Right ventricle myocardium superior (tissue), 1 donor: ENCODE measurements around the gene TAS2R41. TPM values are rescaled to one million over a fixed set of nuclear protein-coding genes. Genes with fewer than 3 reads are reported as not detected.

ENCODE experiments used
- ATAC-seq: fragments of 200-7000 bp; cut with Tn5 transposase; one replicate; pipeline ENCODE4 v1.9.1; 2020; ENCODE audit warnings: mild to moderate bottlenecking; ENCODE audit not compliant: poor library complexity
- DNase-seq: peaks from one replicate; pipeline ENCODE4 v3.0.0-alpha.2; 2020
- intact Hi-C: fragments of 100-400 bp; cut with DNase I; formaldehyde crosslinking; loops from one replicate; pipeline ENCODE4 v1.11.2; 2022
- long read RNA-seq: library from polyadenylated mRNA; unstranded; transcript quantifications from one replicate; pipeline ENCODE4 v2.0.0, GENCODE V29; 2021
- total RNA-seq: library from RNA; stranded (reverse); fragmentation: NEBNext Ultra II Directional; extraction: Animal tissue kit (Norgen Biotek cat#: 25700); gene quantifications from one replicate; pipeline ENCODE4 v1.2.1, GENCODE V29; 2021
- donor health status: DM: no; HTN: yes; CAD: no; lungs with severe emphysema.

Gene TAS2R41, protein sequence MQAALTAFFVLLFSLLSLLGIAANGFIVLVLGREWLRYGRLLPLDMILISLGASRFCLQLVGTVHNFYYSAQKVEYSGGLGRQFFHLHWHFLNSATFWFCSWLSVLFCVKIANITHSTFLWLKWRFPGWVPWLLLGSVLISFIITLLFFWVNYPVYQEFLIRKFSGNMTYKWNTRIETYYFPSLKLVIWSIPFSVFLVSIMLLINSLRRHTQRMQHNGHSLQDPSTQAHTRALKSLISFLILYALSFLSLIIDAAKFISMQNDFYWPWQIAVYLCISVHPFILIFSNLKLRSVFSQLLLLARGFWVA
- total RNA-seq = not detected
- long read RNA-seq = 0 reads

GRCh38 chr7:143477501-143478150 is at the start of gene TAS2R41:
Gene TAS2R41, plus strand, starts transcription at chr7:143477873. Its CDS starts 0 bp downstream, at chr7:143477873.
- no peak for ATAC-seq
- DNase-seq = no peak
- intact Hi-C loops = no loop called here

DNA sequence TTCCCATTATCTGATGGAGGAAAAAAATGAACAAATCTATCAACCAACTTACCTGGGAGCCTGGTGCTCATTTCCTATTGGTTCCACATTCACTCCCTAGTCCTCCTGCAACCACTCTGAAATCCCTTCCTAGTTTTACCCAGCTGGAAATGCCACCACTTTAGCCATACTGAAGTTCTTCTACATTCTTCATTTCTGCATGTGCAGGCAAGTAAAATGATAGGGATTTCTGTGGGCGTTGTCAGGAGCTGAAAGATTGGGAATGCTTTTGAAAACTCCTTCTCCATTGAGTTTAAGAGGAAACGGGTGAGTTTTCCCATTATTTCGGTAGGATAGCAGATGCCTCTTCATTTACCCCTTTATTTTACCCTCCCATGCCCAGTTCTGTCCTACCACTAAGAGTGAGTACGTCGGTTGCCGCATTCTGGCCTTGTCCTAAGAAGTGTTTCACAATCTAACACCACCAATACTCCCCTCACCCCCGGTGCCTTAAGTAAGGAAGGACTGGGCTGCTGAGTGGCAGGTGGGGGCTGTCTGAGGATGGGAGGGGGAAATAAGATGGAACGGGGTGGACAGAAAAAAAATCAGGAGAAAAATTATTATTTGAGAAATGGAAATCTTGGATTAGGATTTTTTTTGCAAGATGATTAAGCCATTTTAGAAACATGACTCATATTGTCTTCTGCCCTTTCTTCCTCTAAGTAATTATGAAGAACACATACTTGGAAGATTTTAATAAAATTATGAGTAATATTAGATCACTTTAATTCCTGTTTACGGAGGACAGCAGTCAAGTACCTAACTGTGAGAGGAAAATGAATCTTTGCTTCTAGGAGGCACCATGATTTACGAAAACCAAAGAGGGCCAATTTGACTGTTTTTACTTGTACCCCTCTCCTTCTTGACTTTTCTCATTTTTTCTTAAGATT is 47.6 kb upstream of the TAS2R41 start:
- intact Hi-C loops = no loop called here
- ATAC-seq = no peak
- DNase-seq = no peak

DNA sequence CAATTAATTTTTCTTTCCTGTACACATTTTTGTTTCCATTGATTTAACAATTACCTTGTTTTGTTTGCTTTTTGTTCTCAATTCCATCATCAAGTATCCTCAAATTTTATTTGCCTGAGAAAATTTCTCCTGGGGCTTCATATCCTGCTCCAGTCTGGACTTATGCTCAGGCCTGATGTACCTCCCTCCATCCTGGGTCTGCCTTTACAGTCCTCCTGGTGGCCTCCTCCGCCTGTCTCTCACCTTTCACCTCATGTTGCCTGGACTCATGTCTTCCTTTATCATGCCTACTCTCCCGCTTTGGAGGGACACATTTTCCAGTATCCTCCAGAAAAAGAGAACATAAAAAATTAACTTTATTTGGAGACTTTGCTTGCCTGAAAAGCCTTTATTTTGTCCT is 46.6 kb upstream of the TAS2R41 start:
- DNase-seq (no peak), ATAC-seq (no peak)
- intact Hi-C loops = no loop called here

- ATAC-seq (no peak), DNase-seq (no peak)
- intact Hi-C loops = no loop called here
These were observed 43.9 kb upstream of the TAS2R41 start for GRCh38 chr7:143433759-143434158.

- intact Hi-C loops = no loop called here
- DNase-seq (peak; percentile 71), ATAC-seq (peak; percentile 51)
These were observed 43.0 kb upstream of the TAS2R41 start for GRCh38 chr7:143434660-143435059.

- no peak for ATAC-seq
- DNase-seq = no peak
- intact Hi-C loops = no loop called here
These were observed 42.4 kb upstream of the TAS2R41 start for GRCh38 chr7:143435266-143435665.

DNA sequence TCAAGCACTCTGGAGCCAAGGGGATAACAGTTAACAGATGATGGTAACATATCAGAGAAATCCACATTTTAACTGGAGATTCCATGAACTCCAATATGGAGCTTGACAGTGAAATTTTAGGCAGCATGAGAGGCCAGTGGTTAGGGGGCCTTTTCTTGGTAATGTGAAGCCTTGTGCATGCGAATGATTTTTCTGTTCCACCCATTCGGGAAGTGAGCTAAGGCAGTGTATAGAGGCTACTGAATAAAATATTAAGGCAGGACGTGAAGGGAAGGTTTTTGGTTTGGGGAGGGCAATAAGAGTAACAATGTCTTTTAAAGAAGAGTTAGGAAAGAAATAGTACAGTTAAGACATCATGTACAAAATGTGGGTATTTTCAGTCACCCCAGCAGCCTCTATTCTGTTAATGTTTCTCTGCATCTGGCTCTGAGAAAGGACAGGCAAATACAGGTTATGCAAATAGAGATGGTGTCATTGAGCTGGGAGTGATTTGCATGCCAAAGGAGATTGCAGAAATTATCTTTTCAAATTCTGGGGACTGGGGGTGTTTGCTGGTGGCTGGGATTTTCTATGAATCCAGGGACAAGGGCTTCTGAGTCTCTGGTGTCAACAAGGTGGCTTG is 41.2 kb upstream of the TAS2R41 start:
- intact Hi-C loops = no loop called here

DNA sequence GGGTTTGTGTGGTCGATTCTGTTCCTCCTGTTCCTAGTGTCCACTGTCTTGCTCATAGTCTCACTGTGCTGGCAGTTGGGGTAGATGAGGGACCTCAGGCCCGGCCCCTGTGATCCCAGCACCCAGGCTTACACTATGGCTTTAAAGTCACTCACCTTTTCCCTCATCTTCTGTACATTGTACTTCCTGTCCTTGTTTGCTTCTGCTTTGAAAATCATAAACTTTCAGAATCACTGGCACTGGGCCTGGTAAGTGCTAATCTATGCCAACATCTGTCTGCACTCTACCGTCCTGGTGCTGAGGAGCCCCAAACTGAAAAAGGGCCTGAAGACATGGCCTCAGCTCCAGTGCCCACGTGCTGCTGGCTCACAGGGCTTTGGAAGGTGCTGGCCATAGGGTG is 40.1 kb upstream of the TAS2R41 start:
- DNase-seq (no peak), ATAC-seq (no peak)

More for the DNA sequence above, 41.2 kb upstream of the TAS2R41 start:
- no peak for DNase-seq
- no peak for ATAC-seq

DNA sequence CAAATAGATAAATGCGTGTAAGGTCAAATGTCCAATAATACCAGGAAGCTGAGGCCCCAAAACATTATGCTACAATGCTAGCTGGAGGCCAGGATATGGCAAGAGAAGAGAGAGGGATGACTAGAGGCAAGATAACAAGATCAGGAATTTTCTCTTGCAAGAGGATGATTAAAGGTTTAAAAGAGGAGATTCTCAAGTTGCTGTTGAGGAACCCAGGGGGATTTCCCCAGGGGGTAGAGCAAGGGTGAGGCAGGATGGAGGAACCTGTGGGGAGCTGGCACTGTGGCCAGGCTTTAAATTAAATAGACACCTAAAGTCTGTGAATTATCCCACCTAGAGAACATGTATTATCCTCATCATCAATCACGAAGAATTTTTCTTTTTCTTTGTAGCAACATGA is 37.8 kb upstream of the TAS2R41 start:
- ATAC-seq = no peak
- intact Hi-C loops = no loop called here
- DNase-seq = no peak

More for the DNA sequence above, 40.1 kb upstream of the TAS2R41 start:
- intact Hi-C loops = no loop called here

- intact Hi-C loops = no loop called here
- ATAC-seq = no peak
- DNase-seq = no peak
These were observed 34.5 kb upstream of the TAS2R41 start, which contains the start of gene TAS2R60 for GRCh38 chr7:143443153-143443552. Gene TAS2R60, plus strand, starts transcription at chr7:143443453. Its CDS starts 0 bp downstream, at chr7:143443453.

DNA sequence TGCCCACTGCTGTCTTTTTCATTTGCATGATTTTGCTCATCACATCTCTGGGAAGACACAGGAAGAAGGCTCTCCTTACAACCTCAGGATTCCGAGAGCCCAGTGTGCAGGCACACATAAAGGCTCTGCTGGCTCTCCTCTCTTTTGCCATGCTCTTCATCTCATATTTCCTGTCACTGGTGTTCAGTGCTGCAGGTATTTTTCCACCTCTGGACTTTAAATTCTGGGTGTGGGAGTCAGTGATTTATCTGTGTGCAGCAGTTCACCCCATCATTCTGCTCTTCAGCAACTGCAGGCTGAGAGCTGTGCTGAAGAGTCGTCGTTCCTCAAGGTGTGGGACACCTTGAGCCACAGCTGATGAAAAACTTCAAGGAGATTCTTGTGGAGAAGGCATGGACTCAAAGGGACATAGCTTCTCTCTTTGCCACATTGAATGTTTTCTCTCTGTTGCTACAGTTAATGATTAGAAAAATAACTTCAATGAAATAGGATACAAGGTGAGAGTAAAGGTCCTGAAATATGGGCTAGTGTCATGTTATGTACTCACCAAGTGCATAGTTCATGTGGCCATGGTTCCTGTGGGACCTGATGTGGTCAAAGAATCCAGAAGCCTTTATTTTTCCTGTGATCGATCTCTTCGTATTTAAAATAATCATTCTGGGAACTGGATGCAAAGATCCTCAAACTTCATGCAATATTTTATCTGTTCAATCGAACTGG is 33.5 kb upstream of the TAS2R41 start:
- ATAC-seq (no peak), DNase-seq (no peak)
- intact Hi-C loops = no loop called here

GRCh38 chr7:143444785-143445184 is 32.9 kb upstream of the TAS2R41 start:
- DNase-seq (no peak), ATAC-seq (no peak)
- intact Hi-C loops = no loop called here

- intact Hi-C loops = no loop called here
- ATAC-seq = no peak
- no peak for DNase-seq
These were observed 30.2 kb upstream of the TAS2R41 start for GRCh38 chr7:143447466-143447865.

- intact Hi-C loops = no loop called here
- DNase-seq (no peak), ATAC-seq (no peak)
These were observed 29.2 kb upstream of the TAS2R41 start for GRCh38 chr7:143448429-143448828.

DNA sequence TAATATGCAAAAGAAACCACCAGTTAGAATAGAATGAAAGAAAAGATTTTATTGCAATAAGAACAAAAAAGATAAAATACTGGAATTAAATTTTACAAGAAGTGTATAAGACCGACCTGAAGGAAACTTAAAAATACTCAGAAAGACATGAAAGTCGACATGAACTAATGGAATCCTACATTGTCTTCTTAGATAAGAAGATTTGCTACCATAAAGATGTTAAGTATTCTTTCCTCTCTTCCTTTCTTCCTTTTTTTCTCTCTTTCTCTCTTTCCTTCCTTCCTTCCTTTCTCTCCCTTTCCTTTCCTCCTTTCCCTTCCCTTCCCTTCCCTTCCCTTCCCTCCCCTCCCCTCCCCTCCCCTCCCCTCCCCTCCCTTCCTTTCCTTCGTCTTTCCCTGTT is 27.9 kb upstream of the TAS2R41 start:
- no peak for ATAC-seq
- intact Hi-C loops = no loop called here

DNA sequence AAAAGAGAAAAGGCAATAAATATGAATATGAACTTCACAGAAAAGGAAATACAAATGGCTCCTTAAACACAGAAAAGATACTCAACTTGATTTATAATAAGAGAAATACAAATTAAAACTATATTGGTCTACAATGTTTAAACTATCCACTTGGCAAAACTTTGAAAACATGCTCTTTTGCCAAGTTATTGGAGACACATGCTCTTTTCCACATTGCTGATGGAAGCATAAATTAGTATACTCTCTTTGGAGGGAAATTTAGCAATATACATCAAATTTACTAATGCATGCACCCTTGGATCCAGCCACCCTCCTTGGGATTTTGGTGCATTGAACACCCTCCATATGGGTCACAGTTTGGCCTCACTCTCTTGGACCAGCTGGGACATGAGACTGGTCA is 26.6 kb upstream of the TAS2R41 start:
- no peak for ATAC-seq
- intact Hi-C loops = no loop called here
- DNase-seq = no peak

More for the DNA sequence above, 27.9 kb upstream of the TAS2R41 start:
- DNase-seq = no peak

GRCh38 chr7:143451746-143452145 is 25.9 kb upstream of the TAS2R41 start:
- ATAC-seq (no peak), DNase-seq (no peak)
- intact Hi-C loops = no loop called here

DNA sequence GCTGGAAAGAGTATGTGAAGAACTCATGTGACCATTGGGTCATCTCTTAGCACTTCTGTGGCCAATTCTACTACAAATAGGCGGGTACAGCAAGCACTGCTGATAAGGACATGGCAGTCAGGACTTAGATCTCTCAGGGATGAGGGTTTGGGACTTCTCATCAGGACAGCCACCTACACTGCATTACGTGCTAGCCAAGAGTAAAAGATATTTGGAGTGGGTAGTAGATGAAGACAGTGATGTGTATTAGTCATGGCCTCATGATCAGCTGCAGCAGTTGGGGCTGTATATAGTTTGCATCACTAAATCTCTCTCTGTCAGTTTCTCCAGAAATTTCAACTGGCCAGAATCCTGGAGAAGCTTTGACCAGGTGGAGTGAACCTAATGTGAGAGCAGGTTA is 25.2 kb upstream of the TAS2R41 start:
- ATAC-seq (no peak), DNase-seq (no peak)
- intact Hi-C loops = no loop called here
